ENCODE measurements around the gene LAMB1. TPM values are rescaled to one million over a fixed set of nuclear protein-coding genes. Genes with fewer than 3 reads are reported as not detected.
"Not testable (repeated sequence)": the region's sequence is repeated elsewhere in the genome, so short reads cannot be mapped to it uniquely, and the experiment has no call there.

Gene LAMB1
- total and polyA plus RNA-seq, 9 donors: 233 to 692 (median 529) TPM

GRCh38 chr7:107962817-107963216 lies 40.1 kb downstream of the LAMB1 start:
- Histone ChIP-seq H3K4me1 (ENCODE audit: control insufficient read depth, insufficient read depth, low read length) (peaks cover 46% of the 10 kb centered on the region), H3K36me3 (ENCODE audit: control insufficient read depth, insufficient read depth, low read length) (peaks cover 60% of the 10 kb centered on the region), H3K4me3 (ENCODE audit: low read length) (no peak overlapping the region), H3K9me3 (replicated peaks; ENCODE audit: control insufficient read depth, low read depth, low read length) (no peaks in the 10 kb centered on the region), H3K27me3 (ENCODE audit: control insufficient read depth, insufficient read depth, low read length) (no peaks in the 10 kb centered on the region), H3K27ac (ENCODE audit: low read length) (no peak overlapping the region)
- WGBS (ENCODE audit: insufficient coverage): no CpG with 5 or more reads among the region's 9 CpGs
- DNase-seq: no peak

- H3K36me3 ChIP-seq (ENCODE audit: control insufficient read depth, insufficient read depth, low read length): peaks cover 60% of the 10 kb centered on the region
- H3K4me3 ChIP-seq (ENCODE audit: low read length): no peak overlapping the region
- WGBS (ENCODE audit: insufficient coverage): 47% methylated on average over 3 of the region's 9 CpGs
- peak overlapping the region; percentile 49 for H3K27ac ChIP-seq (ENCODE audit: low read length)
- DNase-seq: no peak
- H3K4me1 ChIP-seq (ENCODE audit: control insufficient read depth, insufficient read depth, low read length): peaks cover 36% of the 10 kb centered on the region
- no peaks in the 10 kb centered on the region for H3K9me3 ChIP-seq (replicated peaks; ENCODE audit: control insufficient read depth, low read depth, low read length)
- no peaks in the 10 kb centered on the region for H3K27me3 ChIP-seq (ENCODE audit: control insufficient read depth, insufficient read depth, low read length)
Measured at GRCh38 chr7:107961405-107961804, 41.6 kb downstream of the LAMB1 start.

GRCh38 chr7:107960272-107960671 lies 42.7 kb downstream of the LAMB1 start:
- H3K4me3 ChIP-seq (ENCODE audit: low read length): no peak overlapping the region
- H3K36me3 ChIP-seq (ENCODE audit: control insufficient read depth, insufficient read depth, low read length): peaks cover 67% of the 10 kb centered on the region
- peak overlapping the region; percentile 53 for H3K27ac ChIP-seq (ENCODE audit: low read length)
- H3K27me3 ChIP-seq (ENCODE audit: control insufficient read depth, insufficient read depth, low read length): no peaks in the 10 kb centered on the region
- peaks cover 32% of the 10 kb centered on the region for H3K4me1 ChIP-seq (ENCODE audit: control insufficient read depth, insufficient read depth, low read length)
- no peaks in the 10 kb centered on the region for H3K9me3 ChIP-seq (replicated peaks; ENCODE audit: control insufficient read depth, low read depth, low read length)
- peak; percentile 79 for DNase-seq
- 86% methylated on average over 2 of the region's 5 CpGs for WGBS (ENCODE audit: insufficient coverage)

- Histone ChIP-seq H3K36me3 (ENCODE audit: control insufficient read depth, insufficient read depth, low read length) (peaks cover 61% of the 10 kb centered on the region), H3K4me3 (ENCODE audit: low read length) (no peak overlapping the region), H3K27me3 (ENCODE audit: control insufficient read depth, insufficient read depth, low read length) (no peaks in the 10 kb centered on the region), H3K9me3 (replicated peaks; ENCODE audit: control insufficient read depth, low read depth, low read length) (no peaks in the 10 kb centered on the region), H3K27ac (ENCODE audit: low read length) (no peak overlapping the region), H3K4me1 (ENCODE audit: control insufficient read depth, insufficient read depth, low read length) (peaks cover 32% of the 10 kb centered on the region)
- WGBS (ENCODE audit: insufficient coverage): 43% methylated on average over 8 of the region's 10 CpGs
- no peak for DNase-seq
Measured at GRCh38 chr7:107959527-107959898, 43.4 kb downstream of the LAMB1 start.

GRCh38 chr7:107958764-107959526 lies 44.0 kb downstream of the LAMB1 start:
- Histone ChIP-seq H3K9me3 (replicated peaks; ENCODE audit: control insufficient read depth, low read depth, low read length) (no peaks in the 10 kb centered on the region), H3K36me3 (ENCODE audit: control insufficient read depth, insufficient read depth, low read length) (peaks cover 58% of the 10 kb centered on the region), H3K4me1 (ENCODE audit: control insufficient read depth, insufficient read depth, low read length) (peaks cover 32% of the 10 kb centered on the region), H3K27ac (ENCODE audit: low read length) (no peak overlapping the region), H3K4me3 (ENCODE audit: low read length) (no peak overlapping the region), H3K27me3 (ENCODE audit: control insufficient read depth, insufficient read depth, low read length) (no peaks in the 10 kb centered on the region)
- 81% methylated on average over 11 of the region's 14 CpGs for WGBS (ENCODE audit: insufficient coverage)
- no peak for DNase-seq

GRCh38 chr7:107957436-107957835 lies 45.5 kb downstream of the LAMB1 start:
- Histone ChIP-seq H3K36me3 (ENCODE audit: control insufficient read depth, insufficient read depth, low read length) (peaks cover 62% of the 10 kb centered on the region), H3K4me1 (ENCODE audit: control insufficient read depth, insufficient read depth, low read length) (peaks cover 38% of the 10 kb centered on the region), H3K9me3 (replicated peaks; ENCODE audit: control insufficient read depth, low read depth, low read length) (no peaks in the 10 kb centered on the region), H3K27ac (ENCODE audit: low read length) (no peak overlapping the region), H3K27me3 (ENCODE audit: control insufficient read depth, insufficient read depth, low read length) (no peaks in the 10 kb centered on the region), H3K4me3 (ENCODE audit: low read length) (no peak overlapping the region)
- peak; percentile 81 for DNase-seq
- 100% methylated on average over 1 of the region's 2 CpGs for WGBS (ENCODE audit: insufficient coverage)

GRCh38 chr7:107956950-107957349 lies 46.0 kb downstream of the LAMB1 start:
- not testable (repeated sequence) for H3K27me3 ChIP-seq (ENCODE audit: control insufficient read depth, insufficient read depth, low read length); H3K9me3 ChIP-seq (replicated peaks; ENCODE audit: control insufficient read depth, low read depth, low read length); H3K4me3 ChIP-seq (ENCODE audit: low read length); H3K27ac ChIP-seq (ENCODE audit: low read length); DNase-seq
- peaks cover 38% of the 10 kb centered on the region for H3K4me1 ChIP-seq (ENCODE audit: control insufficient read depth, insufficient read depth, low read length)
- peaks cover 61% of the 10 kb centered on the region for H3K36me3 ChIP-seq (ENCODE audit: control insufficient read depth, insufficient read depth, low read length)
- 100% methylated on average over 2 of the region's 4 CpGs for WGBS (ENCODE audit: insufficient coverage)

- Histone ChIP-seq H3K36me3 (ENCODE audit: control insufficient read depth, insufficient read depth, low read length) (peaks cover 68% of the 10 kb centered on the region), H3K27me3 (ENCODE audit: control insufficient read depth, insufficient read depth, low read length) (no peaks in the 10 kb centered on the region), H3K4me1 (ENCODE audit: control insufficient read depth, insufficient read depth, low read length) (peaks cover 29% of the 10 kb centered on the region), H3K4me3 (ENCODE audit: low read length) (no peak overlapping the region), H3K9me3 (replicated peaks; ENCODE audit: control insufficient read depth, low read depth, low read length) (no peaks in the 10 kb centered on the region), H3K27ac (ENCODE audit: low read length) (no peak overlapping the region)
- no peak for DNase-seq
- 91% methylated on average over 5 of the region's 5 CpGs for WGBS (ENCODE audit: insufficient coverage)
Measured at GRCh38 chr7:107955394-107955793, 47.6 kb downstream of the LAMB1 start.

GRCh38 chr7:107953924-107954303 lies 49.0 kb downstream of the LAMB1 start:
- H3K4me3 ChIP-seq (ENCODE audit: low read length): no peak overlapping the region
- WGBS (ENCODE audit: insufficient coverage): 100% methylated on average over 1 of the region's 2 CpGs
- H3K27me3 ChIP-seq (ENCODE audit: control insufficient read depth, insufficient read depth, low read length): no peaks in the 10 kb centered on the region
- H3K36me3 ChIP-seq (ENCODE audit: control insufficient read depth, insufficient read depth, low read length): peaks cover 67% of the 10 kb centered on the region
- no peak overlapping the region for H3K27ac ChIP-seq (ENCODE audit: low read length)
- peaks cover 14% of the 10 kb centered on the region for H3K4me1 ChIP-seq (ENCODE audit: control insufficient read depth, insufficient read depth, low read length)
- no peak for DNase-seq
- no peaks in the 10 kb centered on the region for H3K9me3 ChIP-seq (replicated peaks; ENCODE audit: control insufficient read depth, low read depth, low read length)

- DNase-seq: no peak
- Histone ChIP-seq H3K9me3 (replicated peaks; ENCODE audit: control insufficient read depth, low read depth, low read length) (no peaks in the 10 kb centered on the region), H3K4me1 (ENCODE audit: control insufficient read depth, insufficient read depth, low read length) (peaks cover 12% of the 10 kb centered on the region), H3K36me3 (ENCODE audit: control insufficient read depth, insufficient read depth, low read length) (peaks cover 68% of the 10 kb centered on the region), H3K27me3 (ENCODE audit: control insufficient read depth, insufficient read depth, low read length) (no peaks in the 10 kb centered on the region), H3K27ac (ENCODE audit: low read length) (no peak overlapping the region), H3K4me3 (ENCODE audit: low read length) (no peak overlapping the region)
- WGBS (ENCODE audit: insufficient coverage): 59% methylated on average over 7 of the region's 10 CpGs
Measured at GRCh38 chr7:107953265-107953923, 49.6 kb downstream of the LAMB1 start.

All from muscle of leg (tissue), 11 donors.